ENCODE measurements around the gene ZNF836. TPM values are rescaled to one million over a fixed set of nuclear protein-coding genes. Genes with fewer than 3 reads are reported as not detected.
A peak's percentile ranks its signal among the peaks of the same experiment; 100 is the strongest.

ZNF836 gene
- total RNA-seq, 1 donor from 2014 or later: 7.2 TPM

- Mint-ChIP-seq H3K9me3 (no peaks in the 10 kb centered on the region), H3K4me3 (ENCODE audit: low read depth) (no peak overlapping the region), H3K27ac (no peak overlapping the region), H3K27me3 (ENCODE audit: low read depth) (no peaks in the 10 kb centered on the region), H3K4me1 (ENCODE audit: low read depth) (peaks cover 8% of the 10 kb centered on the region), H3K36me3 (ENCODE audit: low read depth) (peaks cover 75% of the 10 kb centered on the region)
- intact Hi-C loops (cut with micrococcal nuclease): loop anchor here (10.0 kb wide), 1 partner anchor 294 kb away; the partner anchor contains the start of gene ZNF649
- DNase-seq (ENCODE audit: low spot score): no peak
These were observed 27.3 kb upstream of the ZNF836 start for GRCh38 chr19:52198678-52199077.

- intact Hi-C loops (cut with micrococcal nuclease): loop anchor here (10.0 kb wide), 1 partner anchor 293 kb away; the partner anchor contains the start of gene ZNF649
- H3K27me3 Mint-ChIP-seq (ENCODE audit: low read depth): no peaks in the 10 kb centered on the region
- DNase-seq (ENCODE audit: low spot score): no peak
- peaks cover 73% of the 10 kb centered on the region for H3K36me3 Mint-ChIP-seq (ENCODE audit: low read depth)
- no peaks in the 10 kb centered on the region for H3K9me3 Mint-ChIP-seq
- H3K4me3 Mint-ChIP-seq (ENCODE audit: low read depth): no peak overlapping the region
- no peak overlapping the region for H3K27ac Mint-ChIP-seq
- peaks cover 10% of the 10 kb centered on the region for H3K4me1 Mint-ChIP-seq (ENCODE audit: low read depth)
These were observed 26.5 kb upstream of the ZNF836 start for GRCh38 chr19:52197964-52198363.

- Mint-ChIP-seq H3K4me1 (ENCODE audit: low read depth) (peaks cover 20% of the 10 kb centered on the region), H3K9me3 (no peaks in the 10 kb centered on the region), H3K4me3 (ENCODE audit: low read depth) (no peak overlapping the region), H3K36me3 (ENCODE audit: low read depth) (peaks cover 72% of the 10 kb centered on the region), H3K27me3 (ENCODE audit: low read depth) (no peaks in the 10 kb centered on the region), H3K27ac (no peak overlapping the region)
- intact Hi-C loops (cut with micrococcal nuclease): loop anchor here (10.0 kb wide), 1 partner anchor 292 kb away; the partner anchor contains the start of gene ZNF649
- no peak for DNase-seq (ENCODE audit: low spot score)
These were observed 25.0 kb upstream of the ZNF836 start for GRCh38 chr19:52196256-52196967.

- H3K4me3 Mint-ChIP-seq (ENCODE audit: low read depth): peak overlapping the region; percentile 98
- DNase-seq (ENCODE audit: low spot score): no peak
- H3K27me3 Mint-ChIP-seq (ENCODE audit: low read depth): no peaks in the 10 kb centered on the region
- H3K4me1 Mint-ChIP-seq (ENCODE audit: low read depth): peaks cover 32% of the 10 kb centered on the region
- H3K36me3 Mint-ChIP-seq (ENCODE audit: low read depth): peaks cover 52% of the 10 kb centered on the region
- no peaks in the 10 kb centered on the region for H3K9me3 Mint-ChIP-seq
- intact Hi-C loops (cut with micrococcal nuclease): loop anchor here (10.0 kb wide), 1 partner anchor 287 kb away; the partner anchor contains the start of gene ZNF649
- H3K27ac Mint-ChIP-seq: peak overlapping the region; percentile 99
These were observed 20.5 kb upstream of the ZNF836 start for GRCh38 chr19:52191951-52192350.

- peak overlapping the region; percentile 99 for H3K27ac Mint-ChIP-seq
- peak overlapping the region; percentile 98 for H3K4me3 Mint-ChIP-seq (ENCODE audit: low read depth)
- peaks cover 48% of the 10 kb centered on the region for H3K36me3 Mint-ChIP-seq (ENCODE audit: low read depth)
- H3K4me1 Mint-ChIP-seq (ENCODE audit: low read depth): peaks cover 32% of the 10 kb centered on the region
- H3K27me3 Mint-ChIP-seq (ENCODE audit: low read depth): no peaks in the 10 kb centered on the region
- no peaks in the 10 kb centered on the region for H3K9me3 Mint-ChIP-seq
- no peak for DNase-seq (ENCODE audit: low spot score)
- intact Hi-C loops (cut with micrococcal nuclease): loop anchor here (10.0 kb wide), 1 partner anchor 287 kb away; the partner anchor contains the start of gene ZNF649
These were observed 20.0 kb upstream of the ZNF836 start for GRCh38 chr19:52191389-52191788.

- Mint-ChIP-seq H3K27ac (peak overlapping the region; percentile 99), H3K4me1 (ENCODE audit: low read depth) (peaks cover 32% of the 10 kb centered on the region), H3K9me3 (no peaks in the 10 kb centered on the region), H3K4me3 (ENCODE audit: low read depth) (peak overlapping the region; percentile 98), H3K27me3 (ENCODE audit: low read depth) (no peaks in the 10 kb centered on the region), H3K36me3 (ENCODE audit: low read depth) (peaks cover 41% of the 10 kb centered on the region)
- no peak for DNase-seq (ENCODE audit: low spot score)
- intact Hi-C loops (cut with micrococcal nuclease): loop anchor here (1.0 to 10.0 kb wide), 2 partner anchors 51 to 286 kb away; partner anchors contain the start of genes ZNF616 and ZNF649
These were observed 19.3 kb upstream of the ZNF836 start for GRCh38 chr19:52190487-52191293.

- H3K27ac Mint-ChIP-seq: peak within 1 kb of the TSS; percentile 99
- H3K9me3 Mint-ChIP-seq: no peaks in the 10 kb centered on the region
- intact Hi-C loops (cut with micrococcal nuclease): loop anchor here (1.0 to 10.0 kb wide), 6 partner anchors 19 to 1677 kb away; partner anchors contain the start of genes MYADM, ZNF350, ZNF616 and ZNF649
- H3K36me3 Mint-ChIP-seq (ENCODE audit: low read depth): peaks cover 34% of the 10 kb centered on the region
- H3K4me3 Mint-ChIP-seq (ENCODE audit: low read depth): peak within 1 kb of the TSS; percentile 98
- DNase-seq (ENCODE audit: low spot score): peak; percentile 98
- no peaks in the 10 kb centered on the region for H3K27me3 Mint-ChIP-seq (ENCODE audit: low read depth)
- H3K4me1 Mint-ChIP-seq (ENCODE audit: low read depth): peaks cover 32% of the 10 kb centered on the region
These were observed 18.5 kb upstream of the ZNF836 start, which contains the start of gene PPP2R1A for GRCh38 chr19:52189735-52190486. TSS of gene PPP2R1A (plus strand) at chr19:52190052. CDS start at chr19:52190097, 45 bp downstream.

- Mint-ChIP-seq H3K36me3 (ENCODE audit: low read depth) (peaks cover 26% of the 10 kb centered on the region), H3K27me3 (ENCODE audit: low read depth) (no peaks in the 10 kb centered on the region), H3K4me1 (ENCODE audit: low read depth) (peaks cover 25% of the 10 kb centered on the region), H3K9me3 (no peaks in the 10 kb centered on the region), H3K27ac (peak overlapping the region; percentile 96), H3K4me3 (ENCODE audit: low read depth) (peak overlapping the region; percentile 98)
- peak; percentile 9 for DNase-seq (ENCODE audit: low spot score)
- intact Hi-C loops (cut with micrococcal nuclease): loop anchor here (1.0 to 5.0 kb wide), 4 partner anchors 18 to 1678 kb away; partner anchors contain the start of genes MYADM, ZNF350, ZNF766 and ZNF836
These were observed 17.7 kb upstream of the ZNF836 start for GRCh38 chr19:52188822-52189734.

GRCh38 chr19:52187407-52187806 lies 16.0 kb upstream of the ZNF836 start:
- intact Hi-C loops (cut with micrococcal nuclease): loop anchor here (5.0 kb wide), 2 partner anchors 200 to 1680 kb away; partner anchors contain the start of genes MYADM and ZNF350
- DNase-seq (ENCODE audit: low spot score): no peak
- Mint-ChIP-seq H3K27ac (no peak overlapping the region), H3K4me3 (ENCODE audit: low read depth) (no peak overlapping the region), H3K4me1 (ENCODE audit: low read depth) (peaks cover 20% of the 10 kb centered on the region), H3K27me3 (ENCODE audit: low read depth) (no peaks in the 10 kb centered on the region), H3K36me3 (ENCODE audit: low read depth) (peaks cover 13% of the 10 kb centered on the region), H3K9me3 (no peaks in the 10 kb centered on the region)

- Mint-ChIP-seq H3K4me1 (ENCODE audit: low read depth) (peaks cover 4% of the 10 kb centered on the region), H3K9me3 (peaks cover 14% of the 10 kb centered on the region), H3K36me3 (ENCODE audit: low read depth) (peaks cover 5% of the 10 kb centered on the region), H3K27ac (no peak overlapping the region), H3K27me3 (ENCODE audit: low read depth) (no peaks in the 10 kb centered on the region), H3K4me3 (ENCODE audit: low read depth) (no peak overlapping the region)
- intact Hi-C loops (cut with micrococcal nuclease): no loop called here
- DNase-seq (ENCODE audit: low spot score): no peak
These were observed 5.2 kb upstream of the ZNF836 start for GRCh38 chr19:52176574-52176973.

- Mint-ChIP-seq H3K27ac (peak overlapping the region; percentile 29), H3K36me3 (ENCODE audit: low read depth) (peaks cover 39% of the 10 kb centered on the region), H3K9me3 (peaks cover 21% of the 10 kb centered on the region), H3K27me3 (ENCODE audit: low read depth) (no peaks in the 10 kb centered on the region), H3K4me3 (ENCODE audit: low read depth) (peak overlapping the region; percentile 96), H3K4me1 (ENCODE audit: low read depth) (peaks cover 14% of the 10 kb centered on the region)
- no peak for DNase-seq (ENCODE audit: low spot score)
- intact Hi-C loops (cut with micrococcal nuclease): loop anchor here (5.0 kb wide), 1 partner anchor 245 kb away; the partner anchor contains the start of gene ZNF613
These were observed 926 bp upstream of the ZNF836 start for GRCh38 chr19:52172347-52172746.

All from activated T-helper 2 cell treated with anti-CD3 and anti-CD28 coated beads, Interferon-gamma antibody, Interleukin-2, Interleukin-4, amounts not matched to agents 10 μg/mL and 5 μg/mL and 100 μg/mL, durations not matched to agents 14 hours and 24 hours and 36 hours (primary cell).